HEK293 (cell line): ENCODE results near the gene GAS2L2.

Experiments used
- CTCF ChIA-PET: fragments of 350-600 bp; formaldehyde crosslinking; extraction: SDS; loops from one replicate; lab custom pipeline; 2021; ENCODE audit warnings: antibody characterized with exemption; lab: Yijun Ruan, JAX
- POLR2A ChIA-PET: fragments of 300-600 bp; formaldehyde crosslinking; extraction: SDS; loops from one replicate; lab custom pipeline; 2020; ENCODE audit warnings: antibody characterized with exemption, inconsistent platforms; lab: Yijun Ruan, JAX
- H3K27ac ChIP-seq: fragments of 200-500 bp; sonication (Bioruptor generic); 2 replicates; pipeline ENCODE4 v1.5.1; 2014; ENCODE audit warnings: low read depth, low read length, control low read depth, inconsistent platforms; ENCODE audit errors: extremely low read depth
- H3K36me3 ChIP-seq, 2 experiments: fragments of 200-500 bp in 1 of 2; sonication (Bioruptor generic) in 1 of 2; 1 replicate in 1 of 2; 2 replicates in 1 of 2; pipeline ENCODE4 v1.5.1; 2014 to 2017; ENCODE audit warnings: inconsistent platforms in 2 of 2, low read length in 2 of 2; ENCODE audit not compliant: control insufficient read depth in 2 of 2, insufficient read depth in 1 of 2
- H3K4me1 ChIP-seq: fragments of 200-500 bp; sonication (Bioruptor generic); 2 replicates; pipeline ENCODE4 v1.5.1; 2014; ENCODE audit warnings: mild to moderate bottlenecking, low read length, inconsistent platforms; ENCODE audit not compliant: control insufficient read depth, insufficient read depth
- H3K4me3 ChIP-seq: 2 replicates; pipeline ENCODE4 v1.5.1; 2011; ENCODE audit warnings: low read depth, mild to moderate bottlenecking, control low read depth, low read length, moderate library complexity
- H3K9me3 ChIP-seq: fragments of 200-500 bp; sonication (Bioruptor generic); 2 replicates; pipeline ENCODE4 v1.5.1; 2014; ENCODE audit warnings: low read depth, low read length, inconsistent platforms; ENCODE audit not compliant: control insufficient read depth, insufficient read depth
- HIC1 ChIP-seq: fragments of 450-650 bp; formaldehyde crosslinking; IDR thresholded peaks from 2 replicates; pipeline ENCODE4 v1.5.1; 2016; ENCODE audit warnings: missing biosample characterization, missing genetic modification characterization
- KLF1 ChIP-seq: fragments of 450-650 bp; formaldehyde crosslinking; IDR thresholded peaks from 2 replicates; pipeline ENCODE4 v1.5.1; 2016; ENCODE audit warnings: missing biosample characterization, missing genetic modification characterization
- REST ChIP-seq: fragments of 450-650 bp; formaldehyde crosslinking; IDR thresholded peaks from 2 replicates; pipeline ENCODE4 v1.5.1; 2016; ENCODE audit warnings: missing biosample characterization, missing genetic modification characterization
- ZBTB26 ChIP-seq: fragments of 450-650 bp; formaldehyde crosslinking; optimal IDR thresholded peaks from 2 replicates; pipeline ENCODE3; 2016; ENCODE audit warnings: missing biosample characterization, mild to moderate bottlenecking, missing genetic modification characterization
- ZNF121 ChIP-seq: fragments of 450-650 bp; formaldehyde crosslinking; IDR thresholded peaks from 2 replicates; pipeline ENCODE4 v1.5.1; 2016; ENCODE audit warnings: missing biosample characterization, missing genetic modification characterization
- ZNF449 ChIP-seq: fragments of 450-650 bp; formaldehyde crosslinking; IDR thresholded peaks from 2 replicates; pipeline ENCODE4 v1.5.1; 2017; ENCODE audit warnings: missing biosample characterization, mild to moderate bottlenecking, missing genetic modification characterization, moderate library complexity
- ZNF600 ChIP-seq: fragments of 450-650 bp; formaldehyde crosslinking; IDR thresholded peaks from 2 replicates; pipeline ENCODE4 v1.5.1; 2016; ENCODE audit warnings: missing biosample characterization, missing genetic modification characterization
- ZNF785 ChIP-seq: fragments of 450-650 bp; formaldehyde crosslinking; IDR thresholded peaks from 2 replicates; pipeline ENCODE4 v1.5.1; 2016; ENCODE audit warnings: missing biosample characterization, missing genetic modification characterization
- ZSCAN16 ChIP-seq: fragments of 450-650 bp; formaldehyde crosslinking; IDR thresholded peaks from 2 replicates; pipeline ENCODE4 v1.5.1; 2016; ENCODE audit warnings: missing biosample characterization, missing genetic modification characterization
- ZSCAN18 ChIP-seq: fragments of 450-650 bp; formaldehyde crosslinking; IDR thresholded peaks from 2 replicates; pipeline ENCODE4 v1.5.1; 2016; ENCODE audit warnings: missing biosample characterization, missing genetic modification characterization
- TF ChIP-seq, protein P1 (sequence below): fragments of 450-650 bp; formaldehyde crosslinking; IDR thresholded peaks from 2 replicates; pipeline ENCODE4; 2016; ENCODE audit warnings: missing biosample characterization, missing genetic modification characterization

GAS2L2 gene

GRCh38 chr17:35743626-35744328, 9.3 kb downstream of the GAS2L2 start:
- TF ChIP-seq ZNF121 (tag by site-specific recombination) (peak; percentile 96), REST (peak; percentile 98), ZSCAN16 (tag by site-specific recombination) (peak; percentile 72), HIC1 (tag by site-specific recombination) (no peak), ZNF600 (tag by site-specific recombination) (0 out of 2 replicates have a peak, but pooled peaks have one; percentile 12), ZNF449 (tag by site-specific recombination) (no peak)
- TF ChIP-seq, all 188 proteins: peak for 4
- no peak overlapping the region for H3K4me3 ChIP-seq
- no peak overlapping the region for H3K27ac ChIP-seq
- H3K36me3 ChIP-seq: peaks cover 0 to 4% of the 10 kb centered on the region in 2 experiments; a peak in 1 of 3 replicates
- no peaks in the 10 kb centered on the region for H3K9me3 ChIP-seq
- POLR2A ChIA-PET: interaction anchor here (0.8 to 1.8 kb wide), 3 partner anchors 9 to 166 kb away, joined by 3 to 5 read pairs (median 3); partner anchors contain the start of genes PEX12 and RASL10B
- CTCF ChIA-PET: interaction anchor here (0.6 to 11.6 kb wide), 5 partner anchors 11 to 130 kb away, joined by 3 to 321 read pairs (median 3); no protein-coding TSS in a partner anchor
- H3K4me1 ChIP-seq: no peaks in the 10 kb centered on the region

- Histone ChIP-seq H3K36me3 (peaks cover 0 to 4% of the 10 kb centered on the region in 2 experiments; a peak in 1 of 3 replicates), H3K27ac (no peak overlapping the region), H3K9me3 (no peaks in the 10 kb centered on the region), H3K4me3 (no peak overlapping the region), H3K4me1 (no peaks in the 10 kb centered on the region)
- POLR2A ChIA-PET: interaction anchor here (0.8 to 1.8 kb wide), 3 partner anchors 8 to 165 kb away, joined by 3 to 5 read pairs (median 3); partner anchors contain the start of genes PEX12 and RASL10B
- CTCF ChIA-PET: interaction anchor here (2.3 to 11.6 kb wide), 2 partner anchors 21 to 129 kb away, joined by 7 to 321 read pairs; no protein-coding TSS in a partner anchor
- TF ChIP-seq, protein P1, sequence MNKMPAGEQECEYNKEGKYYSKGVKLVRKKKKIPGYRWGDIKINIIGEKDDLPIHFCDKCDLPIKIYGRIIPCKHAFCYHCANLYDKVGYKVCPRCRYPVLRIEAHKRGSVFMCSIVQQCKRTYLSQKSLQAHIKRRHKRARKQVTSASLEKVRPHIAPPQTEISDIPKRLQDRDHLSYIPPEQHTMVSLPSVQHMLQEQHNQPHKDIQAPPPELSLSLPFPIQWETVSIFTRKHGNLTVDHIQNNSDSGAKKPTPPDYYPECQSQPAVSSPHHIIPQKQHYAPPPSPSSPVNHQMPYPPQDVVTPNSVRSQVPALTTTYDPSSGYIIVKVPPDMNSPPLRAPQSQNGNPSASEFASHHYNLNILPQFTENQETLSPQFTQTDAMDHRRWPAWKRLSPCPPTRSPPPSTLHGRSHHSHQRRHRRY (tag by site-specific recombination): no peak
- TF ChIP-seq ZNF785 (tag by site-specific recombination): no peak
- no peak for TF ChIP-seq KLF1 (tag by site-specific recombination)
- TF ChIP-seq ZSCAN18 (tag by site-specific recombination): no peak
- no peak for TF ChIP-seq ZBTB26
- no peak for TF ChIP-seq REST
Measured at GRCh38 chr17:35742896-35743477, 10.1 kb downstream of the GAS2L2 start.
